Transverse colon (tissue), 4 donors: Measurements from ENCODE around the gene RBP3. TPM values are rescaled to one million over a fixed set of nuclear protein-coding genes. Genes with fewer than 3 reads are reported as not detected.

Experiments
- DNase-seq: peaks from one replicate; pipeline ENCODE4 v3.0.0-alpha.2; 2019
- H3K27ac ChIP-seq, 4 donors: fragments of 200-600 bp; sonication (generic); 2 replicates each; pipeline ENCODE4 v1.5.1; 2016 to 2018; ENCODE audit warnings: inconsistent platforms in 4 of 4
- H3K27me3 ChIP-seq: fragments of 200-600 bp; sonication (generic); 2 replicates; pipeline ENCODE4 v1.5.1; 2017; ENCODE audit warnings: inconsistent platforms
- H3K36me3 ChIP-seq, 4 donors: fragments of 200-600 bp; sonication (generic); 2 replicates each; pipeline ENCODE4 v1.5.1; 2017 to 2019; ENCODE audit warnings: inconsistent platforms in 4 of 4
- H3K4me1 ChIP-seq, 4 donors: fragments of 200-600 bp; sonication (generic); 2 replicates each; pipeline ENCODE4 v1.5.1; 2017 to 2020; ENCODE audit warnings: inconsistent platforms in 4 of 4
- H3K4me3 ChIP-seq, 4 donors: fragments of 200-600 bp; sonication (generic); 1 replicate in 1 of 4; 2 replicates in 3 of 4; pipeline versions ENCODE4 v1.5.1 to v1.6.1; 2017 to 2019; ENCODE audit warnings: inconsistent platforms in 4 of 4
- H3K9me3 ChIP-seq, 2 donors: fragments of 200-600 bp; sonication (generic); 2 replicates each; pipeline ENCODE4 v1.5.1; 2017 to 2019; ENCODE audit warnings: inconsistent platforms in 2 of 2
- EP300 ChIP-seq: sonication (generic); formaldehyde crosslinking; IDR thresholded peaks from one replicate; pipeline ENCODE4 v1.6.1; 2017; ENCODE audit warnings: antibody characterized with exemption, low read depth
- POLR2A ChIP-seq: fragments of 450-650 bp; IDR thresholded peaks from one replicate; pipeline ENCODE4 v1.6.1; 2016; ENCODE audit warnings: antibody characterized with exemption, mild to moderate bottlenecking, moderate library complexity
- POLR2AphosphoS5 ChIP-seq, 3 donors: sonication (generic); formaldehyde crosslinking; IDR thresholded peaks; one replicate each; pipeline ENCODE4 v1.6.1; 2016; ENCODE audit warnings: antibody characterized with exemption in 3 of 3
- WGBS, 2 donors: methylation state at CpG; one replicate each; pipeline ENCODE4 v1.1.5; 2018; ENCODE audit warnings: low coverage in 1 of 2; 5-methylcytosine and 5-hydroxymethylcytosine counted together
- in situ Hi-C, 4 donors: fragments of 200-750 bp; cut with MboI; loops; one replicate each; pipeline versions ENCODE4 v1.15.0 to v1.15.1; 2017; ENCODE audit warnings: low sequenced_read_pairs in 3 of 4, low pct_ligation_motif_present in 1 of 4, low pct_unique_long_range_greater_than_20kb in 1 of 4
- intact Hi-C: fragments of 100-400 bp; cut with DNase I; formaldehyde crosslinking; loops from one replicate; pipeline ENCODE4 v1.15.1; 2023; ENCODE audit warnings: low total_unique reads
- total RNA-seq, 4 donors: library from RNA; depleted of rRNA; stranded (reverse); fragments of >200 nt; gene quantifications; one replicate each; pipeline ENCODE4 v1.1.0, GENCODE V29; 2016
- TF ChIP-seq, protein P1 (sequence below), 5 experiments: fragments of 200-600 bp in 3 of 5; fragments of 450-650 bp in 2 of 5; sonication (generic) in 3 of 5; IDR thresholded peaks; 1 replicate in 2 of 5; 2 replicates in 3 of 5; pipeline ENCODE4 v1.5.1; 2016 to 2017; ENCODE audit warnings: antibody characterized with exemption in 5 of 5, inconsistent platforms in 3 of 5, mild to moderate bottlenecking in 2 of 5, moderate library complexity in 1 of 5

Gene RBP3
- total RNA-seq, 4 donors from 2014 or later, result not detected

GRCh38 chr10:47310090-47310505 is 38.1 kb upstream of the RBP3 start:
- TF ChIP-seq POLR2A (no peak), EP300 (no peak), POLR2AphosphoS5 (IDR thresholded peaks at IDR 0.05) (no peak)
- TF ChIP-seq, protein P1, sequence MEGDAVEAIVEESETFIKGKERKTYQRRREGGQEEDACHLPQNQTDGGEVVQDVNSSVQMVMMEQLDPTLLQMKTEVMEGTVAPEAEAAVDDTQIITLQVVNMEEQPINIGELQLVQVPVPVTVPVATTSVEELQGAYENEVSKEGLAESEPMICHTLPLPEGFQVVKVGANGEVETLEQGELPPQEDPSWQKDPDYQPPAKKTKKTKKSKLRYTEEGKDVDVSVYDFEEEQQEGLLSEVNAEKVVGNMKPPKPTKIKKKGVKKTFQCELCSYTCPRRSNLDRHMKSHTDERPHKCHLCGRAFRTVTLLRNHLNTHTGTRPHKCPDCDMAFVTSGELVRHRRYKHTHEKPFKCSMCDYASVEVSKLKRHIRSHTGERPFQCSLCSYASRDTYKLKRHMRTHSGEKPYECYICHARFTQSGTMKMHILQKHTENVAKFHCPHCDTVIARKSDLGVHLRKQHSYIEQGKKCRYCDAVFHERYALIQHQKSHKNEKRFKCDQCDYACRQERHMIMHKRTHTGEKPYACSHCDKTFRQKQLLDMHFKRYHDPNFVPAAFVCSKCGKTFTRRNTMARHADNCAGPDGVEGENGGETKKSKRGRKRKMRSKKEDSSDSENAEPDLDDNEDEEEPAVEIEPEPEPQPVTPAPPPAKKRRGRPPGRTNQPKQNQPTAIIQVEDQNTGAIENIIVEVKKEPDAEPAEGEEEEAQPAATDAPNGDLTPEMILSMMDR (IDR thresholded peaks at IDR 0.05), result no peak
- no peaks in the 10 kb centered on the region for H3K9me3 ChIP-seq
- no peaks in the 10 kb centered on the region for H3K27me3 ChIP-seq
- H3K36me3 ChIP-seq, result no peaks in the 10 kb centered on the region
- no peak overlapping the region for H3K27ac ChIP-seq
- no peak for DNase-seq
- no peak overlapping the region for H3K4me3 ChIP-seq
- intact Hi-C loops (loop anchor here (10.0 kb wide), 1 partner anchor 125 kb away; no protein-coding TSS in a partner anchor), in situ Hi-C loops (loop anchor here in 3 of 4 donors (5.0 to 25.0 kb wide), 3 partner anchors 268 to 285 kb away; no protein-coding TSS in a partner anchor)
- WGBS, 2 donors, result 97 to 100% methylated on average over 2 to 29 of the region's 37 CpGs
- H3K4me1 ChIP-seq, result peaks cover 0 to 13% (median 11%) of the 10 kb centered on the region in 4 donors

DNA sequence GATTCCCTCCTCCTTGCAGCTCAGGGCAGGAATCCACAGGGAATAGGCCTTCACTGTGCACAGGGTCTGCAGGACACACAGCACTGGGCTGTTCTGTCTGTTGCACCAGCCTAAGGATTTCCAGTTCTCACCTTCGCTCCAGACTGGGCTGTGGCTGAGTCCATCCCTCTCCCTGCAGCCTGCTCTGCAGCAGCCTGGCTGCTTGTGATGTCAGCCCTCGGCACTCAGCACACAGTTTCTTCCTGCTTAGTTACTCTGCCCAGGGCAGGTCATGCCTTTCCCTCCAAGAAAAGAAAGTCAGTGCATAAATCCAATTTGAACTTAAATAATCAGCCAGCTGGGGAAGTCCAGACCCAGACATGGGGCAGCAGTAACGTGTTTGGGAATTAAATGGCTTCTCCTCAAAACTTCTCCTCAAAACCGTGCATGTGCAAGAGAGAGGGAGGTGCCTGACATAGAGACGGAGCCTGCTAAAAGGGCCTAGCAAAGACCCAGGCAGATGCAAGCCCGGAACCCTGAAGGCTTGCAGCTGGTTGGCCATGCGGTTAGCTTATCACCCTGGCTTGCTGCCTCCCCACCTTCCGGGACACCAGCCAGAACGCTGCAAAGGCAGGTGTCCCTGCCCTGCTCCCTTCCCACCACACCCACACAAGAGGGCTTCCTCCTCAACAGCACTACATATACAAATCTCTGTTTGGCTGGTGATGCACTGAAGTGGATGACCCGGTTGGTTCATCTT is 36.8 kb upstream of the RBP3 start:
- Histone ChIP-seq H3K4me1 (peaks cover 0 to 13% (median 11%) of the 10 kb centered on the region in 4 donors), H3K27ac (peak overlapping the region in 2 of 4 donors; percentile 30 to 45)
- in situ Hi-C loops, result loop anchor here in 3 of 4 donors (5.0 to 25.0 kb wide), 3 partner anchors 269 to 287 kb away; no protein-coding TSS in a partner anchor

DNA sequence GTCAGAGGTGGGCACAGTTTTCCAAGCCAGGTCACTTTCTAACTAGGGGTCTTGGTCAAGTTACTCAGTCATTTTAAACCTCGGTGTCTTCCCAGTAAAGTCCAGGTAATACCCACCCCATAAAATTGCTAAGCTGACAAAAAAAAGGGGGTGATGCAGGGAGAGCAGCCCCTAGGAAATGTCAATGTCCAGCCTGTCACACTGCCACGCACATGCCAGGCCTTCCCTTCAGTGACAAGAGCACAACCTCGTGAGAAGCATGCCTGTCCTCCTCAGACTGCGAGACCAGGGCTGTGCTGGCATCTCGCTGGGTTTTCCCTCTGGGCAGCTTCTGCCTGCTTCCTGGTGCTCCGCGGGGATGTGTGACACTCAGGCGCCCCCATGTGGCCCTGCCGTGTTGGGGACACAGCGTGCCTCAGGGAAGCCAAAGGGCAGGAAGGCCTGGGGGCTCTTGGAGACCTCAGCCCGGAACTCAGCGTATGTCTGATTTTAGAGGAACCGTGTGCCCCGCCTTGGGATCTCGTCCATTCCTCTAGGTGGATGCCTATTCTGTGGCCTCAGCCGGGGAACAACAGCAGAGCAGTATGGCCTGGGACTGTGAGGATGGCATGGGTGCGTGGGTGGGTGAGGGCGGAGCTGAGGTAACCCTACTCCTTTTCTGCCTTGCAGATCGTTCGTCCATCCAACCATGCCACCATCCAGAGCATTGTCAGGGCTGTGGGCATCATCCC is 36.1 kb upstream of the RBP3 start:
- no peak overlapping the region for H3K4me3 ChIP-seq
- peak; percentile 85 for DNase-seq
- no peaks in the 10 kb centered on the region for H3K27me3 ChIP-seq
- H3K27ac ChIP-seq, result peak overlapping the region in 1 of 4 donors; percentile 45
- 21% methylated on average over 20 of the region's 20 CpGs; no CpG with 5 or more reads in 1 of the 2 donors for WGBS, 2 donors
- in situ Hi-C loops, result loop anchor here in 3 of 4 donors (5.0 to 25.0 kb wide), 3 partner anchors 270 to 287 kb away; no protein-coding TSS in a partner anchor
- no peak for TF ChIP-seq POLR2A
- TF ChIP-seq, protein P1 (IDR thresholded peaks at IDR 0.05), result peak; percentile 73 to 91 (median 86)
- no peaks in the 10 kb centered on the region for H3K36me3 ChIP-seq
- H3K4me1 ChIP-seq, result peaks cover 0 to 13% (median 11%) of the 10 kb centered on the region in 4 donors
- intact Hi-C loops, result loop anchor here (2.0 to 10.0 kb wide), 2 partner anchors 127 to 265 kb away; no protein-coding TSS in a partner anchor
- H3K9me3 ChIP-seq, result no peaks in the 10 kb centered on the region

More for the DNA sequence above, 36.8 kb upstream of the RBP3 start:
- Histone ChIP-seq H3K27me3 (no peaks in the 10 kb centered on the region), H3K36me3 (no peaks in the 10 kb centered on the region), H3K4me3 (no peak overlapping the region), H3K9me3 (no peaks in the 10 kb centered on the region)
- intact Hi-C loops, result loop anchor here (10.0 kb wide), 1 partner anchor 127 kb away; no protein-coding TSS in a partner anchor
- DNase-seq, result peak; percentile 77
- 20 to 35% methylated on average over 1 to 10 of the region's 10 CpGs for WGBS, 2 donors
- TF ChIP-seq EP300 (no peak), POLR2AphosphoS5 (IDR thresholded peaks at IDR 0.05) (no peak), POLR2A (no peak)
- TF ChIP-seq, protein P1 (IDR thresholded peaks at IDR 0.05), result no peak

- intact Hi-C loops, result loop anchor here (2.0 to 10.0 kb wide), 2 partner anchors 128 to 266 kb away; no protein-coding TSS in a partner anchor
- 77% methylated on average over 7 of the region's 7 CpGs; no CpG with 5 or more reads in 1 of the 2 donors for WGBS, 2 donors
- no peak overlapping the region for H3K27ac ChIP-seq
- no peaks in the 10 kb centered on the region for H3K36me3 ChIP-seq
- H3K27me3 ChIP-seq, result no peaks in the 10 kb centered on the region
- H3K4me1 ChIP-seq, result peaks cover 0 to 13% (median 11%) of the 10 kb centered on the region in 4 donors
- H3K4me3 ChIP-seq, result no peak overlapping the region
- no peaks in the 10 kb centered on the region for H3K9me3 ChIP-seq
- in situ Hi-C loops, result loop anchor here in 3 of 4 donors (5.0 to 25.0 kb wide), 3 partner anchors 270 to 288 kb away; no protein-coding TSS in a partner anchor
- DNase-seq, result no peak
- TF ChIP-seq, protein P1 (IDR thresholded peaks at IDR 0.05), result no peak
- TF ChIP-seq POLR2AphosphoS5 (IDR thresholded peaks at IDR 0.05) (no peak), POLR2A (no peak), EP300 (no peak)
Measured at GRCh38 chr10:47312663-47312995, 35.5 kb upstream of the RBP3 start.
